GM12892 (cell line): Measurements from ENCODE around the gene NCSTN.
A peak's percentile ranks its signal among the peaks of the same experiment; 100 is the strongest.

ENCODE experiments used
- DNase-seq: peaks from one replicate; pipeline ENCODE4 v3.0.0; 2011; ENCODE audit not compliant: insufficient read length
- FAIRE-seq: peaks from 2 replicates; lab custom pipeline; 2011; peaks lifted over from hg19 to GRCh38; lab: Jason Lieb, UNC
- POLR2A ChIP-seq: IDR thresholded peaks from 2 replicates; pipeline ENCODE4 v1.6.1; 2011; ENCODE audit warnings: low read depth, low read length, control low read depth
- POLR2AphosphoS5 ChIP-seq: IDR thresholded peaks from 2 replicates; pipeline ENCODE4 v1.6.1; 2011; ENCODE audit warnings: low read depth, low read length, control low read depth
- TAF1 ChIP-seq: IDR thresholded peaks from 2 replicates; pipeline ENCODE4 v1.6.1; 2011; ENCODE audit warnings: low read depth, mild to moderate bottlenecking, control low read depth, low read length, borderline replicate concordance

The NCSTN gene

DNA sequence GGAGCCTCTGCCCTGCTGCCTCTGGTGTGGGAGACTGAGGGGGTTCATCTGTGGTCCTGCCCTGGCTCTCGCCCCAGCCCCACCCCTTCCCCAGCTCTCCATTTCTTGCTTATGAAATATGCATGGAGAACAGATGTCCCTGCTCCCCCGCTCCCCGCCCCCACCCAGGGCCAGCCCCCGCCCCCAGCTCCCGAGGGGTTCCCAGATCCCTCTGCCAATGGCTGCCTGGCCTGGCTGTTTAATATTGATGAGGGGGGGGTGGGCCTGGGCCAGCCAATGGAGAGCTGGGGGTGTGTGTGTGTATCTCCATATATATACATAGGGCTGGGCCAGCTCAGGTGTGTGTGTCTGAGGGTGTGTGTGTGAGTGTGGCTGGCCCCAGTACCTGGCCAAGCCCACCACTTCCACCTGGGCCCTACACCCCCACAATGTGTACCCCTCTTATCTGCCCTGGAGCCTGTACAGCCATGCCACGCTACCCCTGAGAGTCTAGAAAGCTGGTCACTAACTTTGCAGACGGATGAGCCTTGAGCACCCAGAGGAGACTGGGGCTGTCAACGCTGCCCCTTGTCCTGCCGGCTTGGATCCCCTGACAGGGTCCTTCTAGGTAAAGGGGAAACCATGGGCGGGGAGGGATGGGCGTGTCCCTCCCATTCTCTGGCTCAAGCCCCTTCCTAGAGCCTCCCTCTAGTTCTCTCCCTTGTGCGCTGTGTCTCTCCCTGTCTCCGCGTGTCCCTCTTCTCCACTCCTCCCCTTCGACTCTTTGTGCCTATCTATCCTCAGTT lies 23.7 kb downstream of the NCSTN start, which contains the start of gene NHLH1:
Gene NHLH1, plus strand, starts transcription at position 341 of the 785 bp plus-strand sequence. CDS start 3,661 bp downstream, outside the sequence.
- DNase-seq (no peak), FAIRE-seq (no peak)
- TF ChIP-seq POLR2AphosphoS5 (no peak), TAF1 (no peak), POLR2A (no peak)

DNA sequence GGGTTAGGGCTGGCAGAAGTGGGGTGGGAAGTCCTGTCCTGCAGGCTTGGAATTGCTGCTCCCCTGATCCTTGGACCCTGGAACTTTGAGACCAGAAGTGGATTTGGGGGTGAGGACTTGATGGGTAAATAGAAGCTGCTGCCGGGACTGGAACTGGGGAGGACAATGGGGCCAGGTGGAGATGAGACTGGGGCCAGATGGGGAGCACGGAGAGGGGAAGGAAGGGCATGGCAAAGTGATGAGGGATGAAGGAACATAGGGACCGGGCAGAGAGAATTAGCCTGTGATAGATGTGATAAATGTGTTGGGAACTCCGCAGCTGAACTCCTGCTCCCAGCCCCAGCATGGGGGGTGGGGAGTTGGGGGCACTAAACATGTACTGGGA lies 24.3 kb downstream of the NCSTN start:
- FAIRE-seq: no peak
- no peak for TF ChIP-seq POLR2AphosphoS5
- no peak for TF ChIP-seq POLR2A
- no peak for TF ChIP-seq TAF1
- no peak for DNase-seq

DNA sequence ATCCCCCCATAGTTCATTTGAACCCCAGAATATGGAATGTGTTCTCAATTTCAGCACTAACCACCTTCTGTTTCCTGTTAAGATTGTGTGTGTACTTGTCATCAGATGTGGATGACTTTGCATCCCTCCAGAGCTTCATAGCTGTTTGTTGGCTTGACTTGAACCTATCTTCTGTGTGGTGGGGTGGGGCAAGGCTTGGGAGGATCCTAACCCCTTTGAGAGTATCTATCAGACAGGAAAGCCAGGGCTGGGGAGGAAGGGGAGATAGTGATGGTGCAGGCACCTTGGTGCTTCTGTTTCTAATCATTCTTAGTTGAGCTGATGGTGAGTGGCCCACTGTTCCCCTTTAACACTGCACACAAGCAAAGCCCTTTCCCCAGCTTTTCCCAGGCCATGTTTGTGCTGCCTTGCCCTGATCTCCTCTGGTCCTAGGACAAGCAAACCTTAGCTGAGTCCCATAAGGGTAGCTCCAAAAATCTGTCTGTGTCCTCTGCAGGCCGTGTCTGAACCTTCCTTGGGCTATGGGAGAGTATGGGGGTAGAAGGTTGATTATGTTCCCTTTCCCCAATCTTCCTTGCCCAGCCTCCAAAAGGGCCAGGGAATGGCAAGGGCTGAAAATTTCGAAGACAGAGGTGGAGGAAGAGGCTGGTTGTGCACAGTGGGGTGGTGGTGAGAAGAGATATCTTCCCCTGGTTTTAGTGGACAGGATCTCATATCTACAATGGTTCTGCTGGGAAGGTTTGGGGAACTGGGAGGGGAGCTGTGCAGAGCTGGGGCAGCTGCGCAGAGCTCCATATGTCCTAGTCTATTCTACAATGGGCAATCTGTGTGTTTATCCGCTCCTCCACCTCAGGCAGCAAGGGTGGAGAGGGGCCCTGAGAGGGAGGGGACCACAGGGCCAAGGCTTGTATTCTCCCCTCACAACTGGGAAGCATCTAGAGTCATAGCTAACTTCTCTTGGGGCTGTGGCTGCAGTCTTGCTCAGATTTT lies 25.0 kb downstream of the NCSTN start:
- no peak for DNase-seq
- no peak for FAIRE-seq
- TF ChIP-seq POLR2A: no peak
- TF ChIP-seq POLR2AphosphoS5: no peak
- TF ChIP-seq TAF1: no peak

DNA sequence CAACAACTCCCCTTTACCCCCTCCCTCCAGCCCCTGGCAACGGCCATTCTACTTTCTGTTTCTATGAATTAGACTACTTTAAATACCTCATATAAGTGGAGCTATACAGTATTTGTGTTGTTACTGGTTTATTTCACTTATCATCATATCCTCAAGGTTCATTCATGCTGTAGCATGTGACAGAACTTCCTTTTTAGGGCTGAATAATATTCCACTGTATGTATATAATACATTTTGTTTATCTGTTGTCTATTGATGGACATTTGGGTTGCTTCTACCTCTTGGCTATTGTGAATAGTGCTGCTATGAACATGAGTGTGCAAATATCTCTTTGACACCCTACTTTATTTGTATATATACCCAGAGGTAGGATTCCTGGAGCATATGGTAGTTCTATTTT lies 25.9 kb downstream of the NCSTN start:
- FAIRE-seq (no peak), DNase-seq (no peak)
- TF ChIP-seq POLR2AphosphoS5 (no peak), TAF1 (no peak), POLR2A (no peak)

DNA sequence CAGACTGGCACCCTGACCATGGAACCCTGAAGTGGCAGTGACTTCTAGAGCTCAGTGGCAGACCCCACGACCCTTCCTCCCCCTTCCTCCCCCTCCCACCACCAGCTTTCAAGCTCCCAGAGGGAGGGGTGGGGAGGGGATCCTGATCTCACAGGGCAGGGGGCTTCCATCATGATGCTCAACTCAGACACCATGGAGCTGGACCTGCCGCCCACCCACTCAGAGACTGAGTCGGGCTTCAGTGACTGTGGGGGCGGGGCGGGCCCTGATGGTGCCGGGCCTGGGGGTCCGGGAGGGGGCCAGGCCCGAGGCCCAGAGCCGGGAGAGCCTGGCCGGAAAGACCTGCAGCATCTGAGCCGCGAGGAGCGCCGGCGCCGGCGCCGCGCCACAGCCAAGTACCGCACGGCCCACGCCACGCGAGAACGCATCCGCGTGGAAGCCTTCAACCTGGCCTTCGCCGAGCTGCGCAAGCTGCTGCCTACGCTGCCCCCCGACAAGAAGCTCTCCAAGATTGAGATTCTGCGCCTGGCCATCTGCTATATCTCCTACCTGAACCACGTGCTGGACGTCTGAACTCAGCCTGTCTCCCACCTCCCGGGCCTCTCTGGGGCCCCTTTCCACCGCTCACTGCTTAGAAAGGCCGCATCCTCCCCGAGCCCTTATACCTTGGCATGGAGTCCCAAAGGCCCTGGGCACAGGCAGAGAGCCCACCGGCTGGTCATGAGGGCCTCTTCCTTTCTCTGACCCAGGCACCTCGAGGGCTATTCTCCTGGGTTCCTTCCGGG lies 27.6 kb downstream of the NCSTN start:
- TF ChIP-seq POLR2AphosphoS5 (no peak), TAF1 (no peak), POLR2A (no peak)
- FAIRE-seq (no peak), DNase-seq (no peak)

DNA sequence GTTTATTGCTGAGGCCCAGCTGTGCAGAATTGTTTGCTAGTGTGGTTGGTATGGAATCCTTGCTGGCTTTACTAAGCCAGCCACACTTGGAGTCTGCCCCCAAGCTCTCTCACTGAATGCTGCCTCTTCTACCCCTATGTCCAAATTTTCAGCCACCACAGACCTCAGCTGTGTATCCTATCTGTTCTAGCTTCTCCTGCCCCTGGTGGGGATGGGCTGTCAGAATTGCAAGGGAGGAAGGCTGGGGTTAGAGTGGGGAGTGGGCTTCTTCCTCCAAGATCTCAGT lies 28.1 kb downstream of the NCSTN start:
- DNase-seq (no peak), FAIRE-seq (no peak)
- no peak for TF ChIP-seq POLR2A

DNA sequence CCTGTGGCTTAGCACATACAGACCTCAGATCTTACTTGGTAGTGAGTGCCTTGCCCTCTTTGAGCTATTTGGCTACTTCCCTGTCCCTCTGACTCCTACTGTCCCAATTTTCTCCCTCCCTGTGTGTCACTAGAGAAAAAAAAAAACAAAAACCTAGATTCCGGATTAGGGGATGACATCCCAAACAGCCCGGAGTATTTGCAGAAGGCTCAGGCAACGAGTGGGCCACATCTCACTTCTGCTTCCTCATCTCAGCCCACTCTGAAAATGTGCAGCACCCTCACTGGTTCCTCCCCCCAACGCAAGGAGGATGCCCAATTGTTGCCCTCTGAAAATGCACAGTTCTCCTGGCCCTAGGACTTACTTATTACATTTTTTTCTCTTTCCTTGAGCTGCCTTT lies 28.6 kb downstream of the NCSTN start:
- FAIRE-seq: no peak
- no peak for DNase-seq
- TF ChIP-seq TAF1 (no peak), POLR2A (no peak), POLR2AphosphoS5 (no peak)

DNA sequence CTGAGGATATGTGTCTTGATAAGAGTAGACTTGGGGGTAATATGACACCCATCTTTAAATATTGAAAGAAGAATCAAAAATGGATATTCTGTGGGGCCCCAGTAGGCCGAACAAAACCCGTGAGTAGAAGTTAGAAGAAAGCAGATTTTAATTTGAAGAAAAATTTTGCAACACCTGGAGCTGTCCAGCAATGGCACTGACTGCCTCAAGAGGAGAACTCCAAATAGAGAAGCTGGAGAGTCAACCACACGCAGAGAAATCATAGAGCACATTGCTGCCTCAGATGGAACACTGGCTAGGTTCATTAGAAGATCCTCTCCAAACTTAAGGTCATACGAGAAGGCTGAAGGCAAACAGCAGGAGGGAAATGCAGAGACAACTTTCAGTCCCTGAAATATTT lies 30.5 kb downstream of the NCSTN start:
- no peak for DNase-seq
- no peak for TF ChIP-seq POLR2A
- no peak for TF ChIP-seq POLR2AphosphoS5
- no peak for TF ChIP-seq TAF1
- FAIRE-seq: no peak

DNA sequence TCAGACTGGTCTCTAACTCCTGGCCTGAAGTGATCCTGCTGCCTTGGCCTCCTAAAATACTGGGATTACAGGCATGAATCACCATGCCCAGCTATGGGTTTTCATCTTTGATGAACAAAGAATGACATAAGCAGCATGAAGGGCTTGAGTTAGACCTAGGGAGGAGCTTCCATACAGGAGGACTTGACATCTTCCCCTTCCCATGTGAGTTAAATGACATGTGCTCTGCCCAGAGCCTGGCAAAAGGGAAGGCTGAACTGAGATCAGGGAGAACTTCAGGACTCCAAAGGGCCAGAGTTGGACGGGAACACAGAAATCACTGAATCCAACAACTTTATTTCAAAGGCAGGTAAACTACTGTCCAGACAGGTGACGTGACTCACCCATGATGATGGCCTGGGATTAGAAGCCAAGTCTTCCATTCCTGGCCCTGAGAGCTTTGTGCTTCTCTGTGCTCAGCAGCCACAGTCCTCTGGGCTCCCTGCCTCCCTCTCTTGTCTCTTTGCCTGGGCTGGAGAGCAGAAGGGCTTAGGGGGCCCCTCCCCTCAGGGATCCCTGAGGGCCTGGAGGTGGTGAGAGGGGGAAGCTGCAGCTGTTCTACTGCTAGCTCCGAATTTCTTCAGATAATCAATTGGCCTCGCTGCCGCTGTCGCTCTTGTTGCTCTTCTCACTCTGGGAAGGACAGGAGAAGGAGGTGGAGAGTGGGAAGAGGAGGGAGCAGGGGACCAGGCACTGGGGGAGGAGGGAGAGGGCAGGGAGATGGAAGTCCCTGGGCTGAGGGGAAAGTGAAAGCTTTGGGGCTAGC lies 31.3 kb downstream of the NCSTN start:
- FAIRE-seq (no peak), DNase-seq (no peak)
- TF ChIP-seq POLR2A (no peak), POLR2AphosphoS5 (no peak), TAF1 (no peak)

DNA sequence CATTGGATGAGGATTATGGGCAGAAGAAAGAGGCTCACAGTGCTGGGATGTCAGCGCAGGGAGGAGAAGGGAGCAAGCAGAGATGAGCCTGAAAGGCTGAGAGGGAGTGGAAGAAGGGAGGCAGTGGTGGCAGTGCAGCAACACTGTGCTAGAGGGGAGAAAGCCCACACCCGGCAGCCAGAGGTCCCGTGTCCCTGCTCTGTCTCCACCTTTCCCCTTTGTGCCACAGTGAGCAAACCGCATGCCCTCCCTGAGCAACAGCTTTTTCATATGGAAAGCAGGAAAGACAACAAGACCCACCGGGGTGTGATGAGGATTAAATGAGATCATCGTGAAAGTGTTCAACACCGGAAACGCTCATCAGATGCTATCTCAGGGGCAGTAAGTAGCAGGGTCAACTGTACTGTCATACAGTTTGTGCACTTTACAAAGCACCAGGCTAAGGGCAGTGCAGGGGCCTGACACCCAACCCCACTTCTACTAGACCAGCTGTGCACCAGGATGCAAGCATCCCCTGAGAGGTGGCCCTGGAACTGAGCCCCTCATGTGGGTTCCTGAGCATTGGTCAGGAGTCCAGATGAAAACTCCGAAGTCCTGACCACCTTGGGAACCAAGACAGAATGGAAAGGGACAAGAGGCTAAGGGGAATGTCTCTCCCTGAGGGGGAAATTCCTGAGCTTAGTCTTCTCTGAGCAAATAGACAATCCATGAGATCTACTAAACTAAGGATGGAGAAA lies 32.8 kb downstream of the NCSTN start:
- TF ChIP-seq POLR2AphosphoS5 (no peak), POLR2A (no peak), TAF1 (no peak)
- no peak for DNase-seq
- peak; percentile 65 for FAIRE-seq
